IPS-18c (cell line): ENCODE measurements around the gene AMT.

Source experiments
- H3K4me3 ChIP-seq: 2 replicates; pipeline ENCODE4 v1.7.0; 2013; ENCODE audit warnings: low read depth, mild to moderate bottlenecking, low read length, moderate library complexity; ENCODE audit not compliant: insufficient read depth
- H3K9me3 ChIP-seq: one replicate; pipeline ENCODE4 v1.6.1; 2013; ENCODE audit warnings: mild to moderate bottlenecking, low read length, moderate library complexity; ENCODE audit not compliant: control insufficient read depth, insufficient read depth

Gene AMT

GRCh38 chr3:49422379-49423248 is at the start of gene AMT:
AMT (minus strand) TSS chr3:49422473; CDS start chr3:49422450, 23 bp downstream.
- no peaks in the 10 kb centered on the region for H3K9me3 ChIP-seq
- H3K4me3 ChIP-seq, result peak within 1 kb of the TSS; percentile 75

GRCh38 chr3:49470714-49471420 is 48.6 kb upstream of the AMT start:
- H3K9me3 ChIP-seq, result no peaks in the 10 kb centered on the region

GRCh38 chr3:49469936-49470713 is 47.9 kb upstream of the AMT start, which contains the start of gene DAG1:
DAG1 (plus strand) TSS chr3:49470267; CDS start chr3:49510535, 40,268 bp downstream.
- Histone ChIP-seq H3K9me3 (no peaks in the 10 kb centered on the region), H3K4me3 (peak within 1 kb of the TSS; percentile 93)

More at GRCh38 chr3:49470714-49471420, 48.6 kb upstream of the AMT start:
- peak overlapping the region; percentile 93 for H3K4me3 ChIP-seq

GRCh38 chr3:49469037-49469935 is 47.0 kb upstream of the AMT start:
- no peaks in the 10 kb centered on the region for H3K9me3 ChIP-seq
- H3K4me3 ChIP-seq, result peak overlapping the region; percentile 43

GRCh38 chr3:49466085-49466484 is 43.8 kb upstream of the AMT start:
- no peak overlapping the region for H3K4me3 ChIP-seq

GRCh38 chr3:49465270-49466034 is 43.2 kb upstream of the AMT start:
- Histone ChIP-seq H3K9me3 (no peaks in the 10 kb centered on the region), H3K4me3 (no peak overlapping the region)

More at GRCh38 chr3:49466085-49466484, 43.8 kb upstream of the AMT start:
- H3K9me3 ChIP-seq, result no peaks in the 10 kb centered on the region

- H3K9me3 ChIP-seq, result no peaks in the 10 kb centered on the region
- H3K4me3 ChIP-seq, result no peak overlapping the region
Measured at GRCh38 chr3:49462222-49462621, 39.9 kb upstream of the AMT start.

GRCh38 chr3:49461443-49462171 is 39.3 kb upstream of the AMT start:
- Histone ChIP-seq H3K9me3 (no peaks in the 10 kb centered on the region), H3K4me3 (no peak overlapping the region)

GRCh38 chr3:49460956-49461355 is 38.7 kb upstream of the AMT start:
- Histone ChIP-seq H3K9me3 (no peaks in the 10 kb centered on the region), H3K4me3 (no peak overlapping the region)

GRCh38 chr3:49460188-49460890 is 38.1 kb upstream of the AMT start:
- no peaks in the 10 kb centered on the region for H3K9me3 ChIP-seq
- no peak overlapping the region for H3K4me3 ChIP-seq

GRCh38 chr3:49456466-49456865 is 34.2 kb upstream of the AMT start:
- Histone ChIP-seq H3K9me3 (no peaks in the 10 kb centered on the region), H3K4me3 (no peak overlapping the region)

GRCh38 chr3:49454898-49455681 is 32.8 kb upstream of the AMT start:
- Histone ChIP-seq H3K9me3 (no peaks in the 10 kb centered on the region), H3K4me3 (no peak overlapping the region)

- Histone ChIP-seq H3K4me3 (no peak overlapping the region), H3K9me3 (no peaks in the 10 kb centered on the region)
Measured at GRCh38 chr3:49454458-49454857, 32.2 kb upstream of the AMT start.

GRCh38 chr3:49453621-49454020 is 31.3 kb upstream of the AMT start:
- Histone ChIP-seq H3K9me3 (no peaks in the 10 kb centered on the region), H3K4me3 (no peak overlapping the region)
